ENCODE results near the gene ATP11C. TPM values are rescaled to one million over a fixed set of nuclear protein-coding genes. Genes with fewer than 3 reads are reported as not detected.

ATP11C gene
- 106 and 111 TPM in 2 replicates for total RNA-seq

DNA sequence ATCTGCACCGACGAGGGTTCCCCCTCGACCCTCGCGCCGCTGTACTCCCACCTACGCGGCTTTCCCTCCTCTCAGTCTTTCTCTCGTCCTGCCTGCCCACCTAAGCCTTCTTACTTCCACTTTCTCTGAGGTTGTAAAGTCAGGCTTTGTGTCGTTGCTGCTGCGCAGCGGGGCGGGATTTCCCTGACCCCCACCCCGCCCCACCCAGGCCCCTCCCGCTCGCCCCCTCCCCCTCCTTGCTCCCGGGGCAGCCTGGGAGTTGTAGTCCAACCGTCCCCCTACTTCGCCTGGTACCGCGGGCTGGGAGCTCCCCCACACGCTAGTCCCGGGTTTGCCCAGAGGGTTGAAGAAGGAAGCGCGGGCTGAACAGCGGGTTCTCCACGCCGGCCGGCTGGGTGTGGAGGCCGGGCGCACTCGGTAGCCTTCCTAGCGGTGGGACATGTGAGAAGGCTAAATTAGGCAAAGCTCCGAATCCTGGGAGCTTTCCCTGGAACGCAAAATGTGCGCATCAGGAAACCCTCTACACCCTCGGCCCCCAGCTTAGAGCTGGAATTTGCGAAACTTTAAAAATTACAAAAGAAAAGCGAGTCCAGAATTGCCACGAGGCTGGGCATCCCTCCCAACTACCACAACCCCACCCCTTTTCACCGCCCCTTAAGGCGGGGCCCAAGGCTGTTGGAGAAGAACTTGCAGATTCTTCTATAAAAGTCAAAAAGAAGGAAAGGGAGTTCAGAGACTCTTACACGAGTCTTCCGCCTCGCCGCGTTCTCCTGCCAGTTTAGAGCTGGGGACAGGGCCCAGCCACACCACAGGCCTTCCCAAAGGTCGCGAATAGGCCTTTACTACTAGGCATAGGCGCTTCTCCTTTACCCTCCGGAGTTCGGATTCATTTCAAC, at the start of gene ATP11C:
Gene ATP11C, minus strand, starts transcription at position 153 of the 896 bp plus-strand sequence. CDS start 1,011 bp downstream, outside the sequence.

DNA sequence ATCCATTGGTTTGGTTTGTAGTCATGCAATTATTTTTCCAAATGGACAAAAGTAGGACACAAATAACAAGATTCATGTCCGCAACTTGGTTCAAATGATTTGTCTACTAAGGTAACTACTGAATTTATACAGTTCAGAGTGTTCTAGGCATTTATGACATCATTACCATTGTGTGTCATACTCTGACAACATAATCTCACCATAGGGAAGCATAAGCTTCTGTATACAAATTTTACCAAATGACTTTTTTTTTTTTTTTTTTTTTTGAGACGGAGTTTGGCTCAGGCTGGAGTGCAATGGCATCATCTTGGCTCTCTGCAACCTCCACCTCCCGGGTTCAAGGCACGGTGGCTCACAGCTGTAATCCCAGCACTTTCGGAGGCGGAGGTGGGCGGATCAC, 32.6 kb upstream of the ATP11C start, which contains the start of gene CXorf66:
Gene CXorf66, minus strand, starts transcription at position 101 of the 400 bp plus-strand sequence. Its CDS starts 25 bp downstream, at position 76.

DNA sequence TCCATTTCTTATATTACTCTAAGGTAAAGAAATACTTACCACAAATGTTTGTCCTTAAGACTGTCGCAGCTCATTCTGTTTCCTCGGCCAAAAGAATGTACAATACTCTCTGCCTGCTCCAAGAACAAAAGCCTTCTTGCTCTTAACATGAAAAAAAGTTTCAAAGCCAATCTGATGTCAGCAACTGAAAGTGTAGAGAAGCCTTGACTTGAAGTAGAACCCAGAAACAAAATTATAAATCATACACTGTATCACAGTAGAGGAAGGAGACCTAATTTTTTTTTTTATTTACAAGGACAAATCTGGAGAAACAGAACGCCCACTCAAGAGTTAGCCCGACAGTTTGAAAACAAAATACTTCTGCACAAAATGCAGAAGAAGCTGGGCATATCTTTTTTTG, 224.8 kb downstream of the ATP11C start, which contains the start of gene MCF2:
Gene MCF2, minus strand, starts transcription at position 101 of the 400 bp plus-strand sequence. CDS start 56,423 bp downstream, outside the sequence.

Other genes starting within 250 kb of the ATP11C start
- gene MCF2, start 224.9 kb downstream of the ATP11C start, total RNA-seq: under 0.01 TPM in 1 of 2 replicates, not detected in the other
- gene CXorf66, start 32.5 kb upstream of the ATP11C start, total RNA-seq: not detected in 2 replicates

Measured in dermis lymphatic vessel endothelial cell (primary cell).